HG03135 (cell line): Measurements from ENCODE around the gene DDOST.
"Not testable (repeated sequence)": the region's sequence is repeated elsewhere in the genome, so short reads cannot be mapped to it uniquely, and the experiment has no call there.

ENCODE experiments used
- ATAC-seq: cut with Tn5 transposase; IDR thresholded peaks from one replicate; pipeline ENCODE4 v1.9.1; 2021; ENCODE audit warnings: mild to moderate bottlenecking, moderate library complexity; ENCODE audit not compliant: unreplicated experiment

DDOST gene

DNA sequence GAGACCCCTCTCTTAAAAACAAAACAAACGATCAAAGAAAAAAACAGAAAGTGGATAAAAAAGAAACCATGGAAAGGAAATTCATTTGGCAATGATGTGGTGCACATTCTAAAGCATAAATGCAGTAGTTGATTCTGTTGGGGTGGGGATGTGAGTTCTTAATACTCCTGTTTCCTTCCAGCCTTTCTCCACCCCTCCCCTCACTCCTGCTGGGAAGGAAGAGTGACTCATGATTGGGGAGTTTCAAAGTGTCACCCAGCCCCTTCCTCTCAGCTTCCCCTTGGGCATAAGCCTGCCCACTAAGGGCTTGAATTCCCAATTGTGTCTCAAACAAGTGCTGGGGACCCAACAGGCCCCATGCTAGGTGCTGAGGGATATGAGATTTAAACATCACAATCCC is 34.6 kb downstream of the DDOST start:
- no peak for ATAC-seq

DNA sequence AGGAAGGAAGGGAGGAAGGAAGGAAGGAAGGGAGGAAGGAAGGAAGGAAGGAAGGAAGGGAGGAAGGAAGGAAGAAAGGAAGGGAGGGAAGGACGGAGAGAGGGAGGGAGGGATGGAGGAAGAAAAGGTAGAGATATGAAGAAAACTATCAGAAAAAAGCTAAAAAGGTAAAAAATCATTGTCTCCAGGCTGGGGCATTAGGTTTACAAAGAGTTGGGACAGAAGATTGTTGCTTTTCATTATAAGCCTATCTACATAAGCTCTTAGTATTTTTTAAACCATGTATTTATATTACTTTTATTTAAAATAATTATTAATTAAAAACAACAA is 35.1 kb downstream of the DDOST start:
- ATAC-seq: no peak

DNA sequence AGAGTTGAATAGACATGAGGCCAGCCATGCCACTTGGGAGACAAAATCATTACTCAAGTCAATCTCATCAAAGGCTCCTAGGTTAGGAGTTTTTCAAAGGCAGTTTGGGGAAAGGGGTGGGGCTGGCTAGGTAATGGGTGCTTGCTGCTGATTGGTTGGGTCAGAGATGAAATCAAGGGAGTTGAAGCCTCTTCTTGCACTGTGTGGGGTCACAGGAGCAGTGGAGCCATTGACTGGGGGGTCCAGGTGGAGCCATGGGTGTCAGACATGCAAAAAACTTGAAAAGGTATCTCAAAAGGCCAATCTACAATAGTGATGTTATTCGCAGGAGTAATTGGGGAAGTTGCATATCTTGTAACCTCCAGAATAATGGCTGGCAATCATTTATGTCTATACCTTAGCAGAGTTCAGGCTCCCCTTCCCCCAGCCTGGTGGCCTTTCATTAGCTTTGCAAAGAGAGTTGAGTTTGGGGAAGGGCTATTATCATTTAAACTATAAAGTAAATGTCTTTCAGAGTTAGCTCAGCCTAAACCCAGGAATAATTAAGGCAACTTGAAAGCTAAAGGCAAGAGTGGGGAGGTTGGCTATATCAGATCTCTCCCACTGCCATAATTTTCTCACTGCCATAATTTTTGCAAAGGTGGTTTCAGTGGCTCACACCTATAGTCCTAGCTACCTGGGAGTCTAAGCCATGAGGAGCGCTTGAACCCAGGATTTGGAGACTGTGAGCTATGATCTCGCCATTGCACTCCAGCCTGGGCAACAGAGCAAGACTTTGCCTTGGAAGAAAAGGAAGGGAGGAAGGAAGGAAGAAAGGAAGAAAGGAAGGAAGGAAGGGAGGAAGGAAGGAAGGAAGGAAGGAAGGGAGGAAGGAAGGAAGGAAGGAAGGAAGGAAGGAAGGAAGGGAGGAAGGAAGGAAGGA is 35.7 kb downstream of the DDOST start:
- no peak for ATAC-seq

DNA sequence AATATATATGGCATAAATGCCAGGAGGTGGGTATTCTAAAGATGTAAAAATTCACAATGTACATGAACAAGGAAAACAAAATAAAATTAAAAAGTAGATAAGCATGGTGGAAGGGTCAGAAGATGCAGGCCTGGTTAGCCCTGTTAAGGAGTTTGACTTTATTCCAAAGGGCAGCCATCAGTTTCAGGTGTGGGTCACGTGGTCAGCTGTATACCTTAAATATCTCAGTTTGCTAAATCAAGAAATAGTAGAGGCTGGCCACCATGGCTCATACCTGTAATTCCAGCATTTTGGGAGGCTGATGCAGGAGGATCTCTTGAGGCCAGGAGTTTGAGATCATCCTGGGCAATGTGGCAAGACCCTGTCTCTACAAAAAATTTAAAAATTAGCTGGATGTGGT is 36.5 kb downstream of the DDOST start:
- no peak for ATAC-seq

DNA sequence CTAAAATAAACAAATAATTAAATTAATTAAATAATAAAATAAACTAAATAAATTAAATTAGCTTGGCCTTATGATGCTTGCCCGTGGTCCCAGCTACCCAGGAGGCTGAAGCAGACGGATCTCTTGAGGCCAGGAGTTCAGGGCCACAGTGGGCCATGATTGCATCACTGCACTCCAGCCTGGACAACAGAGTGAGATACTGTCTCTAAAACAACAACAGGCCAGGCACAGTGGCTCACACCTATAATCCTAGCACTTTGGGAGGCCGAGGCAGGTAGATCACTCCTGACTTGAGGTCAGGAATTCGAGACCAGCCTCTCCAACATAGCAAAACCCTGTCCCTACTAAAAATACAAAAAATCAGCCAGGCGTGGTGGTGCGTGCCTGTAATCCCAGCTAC is 40.2 kb downstream of the DDOST start:
- no peak for ATAC-seq

DNA sequence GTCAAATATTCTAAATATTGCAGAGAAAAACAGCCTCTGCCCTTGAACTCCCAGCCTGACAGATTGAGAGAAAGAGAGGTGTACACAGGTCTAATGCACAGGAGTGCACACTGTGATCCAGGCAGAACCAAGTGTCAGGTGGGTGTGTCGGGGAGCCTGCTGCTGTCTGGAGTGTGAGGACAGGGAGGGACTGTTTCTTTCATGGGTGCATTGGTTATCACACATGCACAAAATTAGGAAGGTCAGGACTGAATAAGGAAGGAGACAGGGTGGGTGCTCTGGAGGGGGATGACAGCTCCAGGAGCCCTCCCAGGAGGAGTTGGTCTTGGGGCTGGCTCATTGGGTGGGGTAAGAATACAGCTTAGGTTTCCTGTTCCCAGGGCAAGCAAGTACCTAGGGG is 41.2 kb downstream of the DDOST start:
- ATAC-seq: no peak

DNA sequence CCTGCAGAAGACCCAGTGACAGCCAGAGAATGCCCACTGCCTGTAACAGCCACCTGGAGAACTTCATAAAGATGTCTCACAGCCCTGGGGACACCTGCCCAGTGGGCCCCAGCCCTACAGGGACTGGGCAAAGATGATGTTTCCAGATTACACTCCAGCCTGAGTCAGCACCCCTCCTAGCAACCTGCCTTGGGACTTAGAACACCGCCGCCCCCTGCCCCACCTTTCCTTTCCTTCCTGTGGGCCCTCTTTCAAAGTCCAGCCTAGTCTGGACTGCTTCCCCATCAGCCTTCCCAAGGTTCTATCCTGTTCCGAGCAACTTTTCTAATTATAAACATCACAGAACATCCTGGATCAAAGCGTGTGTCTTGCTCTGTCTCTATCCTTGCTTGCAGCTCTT is 42.6 kb downstream of the DDOST start:
- ATAC-seq: no peak

DNA sequence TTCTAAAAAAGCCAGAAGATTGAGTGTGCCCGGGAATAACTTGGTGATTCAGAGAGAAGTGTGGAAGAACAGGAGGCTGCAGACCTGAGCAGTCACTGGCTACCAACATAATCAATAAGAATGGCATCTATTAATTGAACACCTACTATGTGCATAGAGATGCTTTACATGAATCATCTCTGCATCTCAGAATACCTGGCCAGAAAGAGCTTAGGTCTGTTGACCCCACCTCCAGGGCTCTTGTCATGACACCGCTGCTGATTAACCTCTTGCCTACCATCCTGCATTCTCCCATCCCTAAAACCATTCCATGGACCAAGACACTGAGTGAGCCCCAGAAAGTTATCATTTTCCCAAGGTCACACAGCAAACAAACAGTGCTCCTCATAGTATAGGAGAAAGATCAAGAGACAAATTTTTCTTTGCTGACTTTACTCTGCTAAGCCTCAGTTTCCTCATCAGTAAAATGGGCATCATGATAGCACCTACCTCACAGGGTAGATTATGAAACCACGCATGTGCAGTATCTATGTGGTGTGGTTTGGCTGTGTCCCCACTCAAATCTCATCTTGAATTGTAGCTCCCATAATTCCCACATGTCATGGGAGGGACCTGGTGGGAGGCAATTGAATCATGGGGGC is 44.2 kb downstream of the DDOST start:
- no peak for ATAC-seq

DNA sequence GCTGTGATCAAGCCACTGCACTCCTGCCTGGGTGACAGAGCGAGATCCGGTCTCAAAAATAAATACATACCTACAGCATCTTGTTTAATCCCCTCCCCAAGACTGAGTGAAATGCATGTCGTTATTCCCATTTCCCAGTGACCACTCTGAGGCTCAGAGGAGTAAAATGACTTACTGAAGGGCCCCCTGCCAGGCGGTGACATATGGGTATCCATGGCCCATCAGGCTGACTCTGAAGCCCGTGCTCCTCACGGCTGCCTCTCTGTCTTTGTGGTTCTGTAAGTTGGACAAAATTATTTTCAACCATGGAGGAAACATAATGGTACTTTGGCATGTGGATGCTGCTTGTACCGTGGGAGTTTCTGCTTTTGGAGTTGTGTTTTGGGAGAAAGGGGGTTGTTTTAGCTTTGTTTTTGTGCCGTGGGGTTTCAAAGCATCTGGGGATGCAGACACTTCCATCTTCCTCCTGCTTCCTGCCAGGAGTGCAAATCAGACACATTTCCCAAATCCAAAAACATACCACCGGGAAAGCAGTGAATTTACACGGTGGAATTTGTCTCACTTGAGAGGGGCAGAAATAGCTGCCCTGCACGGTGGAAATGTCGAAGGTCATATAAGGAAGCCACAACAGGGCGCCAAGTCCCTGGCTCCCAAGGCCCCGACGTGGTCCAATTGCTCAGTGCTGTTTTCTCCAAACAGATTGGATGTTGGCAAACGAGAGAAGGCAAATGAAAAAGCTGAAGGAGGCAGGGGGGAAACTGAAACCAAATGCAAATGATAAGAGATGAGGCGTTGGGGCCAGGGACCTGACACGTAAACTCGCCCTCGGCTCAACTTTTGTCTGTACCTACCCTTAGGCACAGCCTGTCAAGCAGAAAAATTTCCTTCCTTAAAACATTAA is 45.0 kb downstream of the DDOST start:
- no peak for ATAC-seq

DNA sequence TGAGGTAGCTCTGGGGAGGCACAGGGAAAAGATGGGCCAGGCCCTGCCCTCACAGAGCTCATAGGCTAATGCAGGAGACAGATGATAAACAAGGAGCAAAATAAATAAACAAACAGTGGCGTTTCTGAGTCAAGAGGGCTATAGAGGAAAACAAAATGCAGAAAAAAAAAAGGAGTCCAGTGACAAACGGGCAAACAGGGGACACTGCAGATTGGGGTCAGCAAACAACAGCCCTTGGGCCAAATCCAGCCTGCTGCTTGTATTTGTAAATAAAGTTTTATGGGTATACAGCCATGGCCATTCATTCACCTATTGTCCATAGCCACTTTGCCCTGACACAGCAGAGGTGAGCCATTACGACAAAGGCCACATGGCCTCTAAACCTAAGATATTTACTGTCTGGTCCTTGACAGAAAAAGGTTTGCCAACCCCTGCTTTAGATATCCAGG is 47.0 kb downstream of the DDOST start:
- no peak for ATAC-seq

DNA sequence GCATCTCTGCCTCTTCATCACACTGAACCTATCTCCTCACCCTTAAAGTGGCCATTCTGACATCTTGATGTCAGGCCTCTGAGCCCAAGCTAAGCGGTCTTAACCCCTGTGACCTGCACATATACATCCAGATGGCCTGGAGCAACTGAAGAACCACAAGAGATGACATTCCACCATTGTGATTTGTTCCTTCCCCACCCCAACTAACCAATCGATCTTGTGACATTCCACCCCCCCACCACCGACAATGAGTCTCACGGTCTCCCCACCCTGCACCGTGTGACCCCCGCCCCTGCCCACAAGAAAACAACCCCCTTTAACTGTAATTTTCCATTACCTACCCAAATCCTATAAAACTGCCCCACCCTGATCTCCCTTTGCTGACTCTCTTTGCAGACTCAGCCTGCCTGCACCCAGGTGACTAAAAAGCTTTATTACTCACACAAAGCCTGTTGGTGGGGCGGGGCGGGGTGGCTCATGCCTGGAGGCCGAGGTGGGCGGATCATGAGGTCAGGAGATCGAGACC is 48.9 kb downstream of the DDOST start:
- ATAC-seq: no peak

DNA sequence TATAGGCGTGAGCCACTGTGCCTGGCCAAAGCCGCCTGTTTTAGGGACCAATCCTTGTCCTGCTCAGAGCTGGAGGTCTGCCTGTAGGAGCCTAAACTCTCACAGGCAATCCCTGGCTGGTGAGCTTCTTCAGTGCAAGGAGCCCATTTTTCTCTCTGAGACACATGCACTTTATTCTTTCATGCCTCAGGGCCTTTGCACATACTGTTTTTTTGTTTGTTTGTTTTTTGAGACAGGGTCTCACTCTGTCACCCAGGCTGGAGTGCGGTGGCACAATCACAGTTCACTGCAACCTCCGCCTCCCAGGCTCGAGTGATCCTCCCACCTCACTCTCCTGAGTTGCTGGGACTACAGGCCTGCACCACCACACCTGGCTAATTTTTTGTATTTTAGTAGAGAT is 49.5 kb downstream of the DDOST start:
- ATAC-seq: no peak

DNA sequence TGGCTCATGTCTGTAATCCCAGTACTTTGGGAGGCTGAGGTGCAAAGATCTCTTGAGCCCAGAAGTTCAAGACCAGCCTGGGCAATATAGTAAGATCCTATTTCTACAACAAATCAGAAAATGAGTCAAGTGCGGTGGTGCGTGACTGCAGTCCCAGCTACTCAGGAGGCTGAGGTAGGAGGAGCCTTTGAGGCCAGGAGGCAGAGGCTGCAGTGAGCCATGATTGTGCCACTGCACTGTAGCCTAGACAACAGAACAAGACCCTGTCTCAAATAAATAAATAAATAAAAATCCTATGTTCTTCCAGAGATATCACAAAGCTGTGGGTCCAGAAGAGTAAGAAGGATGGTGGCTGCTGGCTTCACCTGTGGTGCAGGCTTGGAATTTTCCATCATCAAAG is 50.2 kb downstream of the DDOST start:
- ATAC-seq: no peak

DNA sequence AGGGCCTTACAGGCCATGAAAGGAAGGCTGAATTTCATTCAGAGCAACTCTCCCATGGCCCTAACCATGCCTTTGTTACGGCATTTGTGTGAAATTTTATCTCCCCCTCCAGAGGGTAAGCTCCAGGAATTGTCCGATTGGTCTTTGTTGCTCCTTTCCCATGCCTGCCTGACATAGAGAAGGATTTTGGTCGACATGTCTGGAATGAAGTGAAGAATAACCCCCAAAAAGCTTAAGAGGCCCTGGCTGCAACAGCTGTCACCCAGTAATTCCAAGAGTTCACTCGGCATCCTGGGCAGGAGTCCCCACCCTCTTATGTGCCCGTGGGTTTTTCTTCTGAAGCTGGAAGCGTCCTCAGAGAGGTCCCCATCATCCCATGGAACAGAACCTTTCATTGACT is 51.6 kb downstream of the DDOST start:
- no peak for ATAC-seq

DNA sequence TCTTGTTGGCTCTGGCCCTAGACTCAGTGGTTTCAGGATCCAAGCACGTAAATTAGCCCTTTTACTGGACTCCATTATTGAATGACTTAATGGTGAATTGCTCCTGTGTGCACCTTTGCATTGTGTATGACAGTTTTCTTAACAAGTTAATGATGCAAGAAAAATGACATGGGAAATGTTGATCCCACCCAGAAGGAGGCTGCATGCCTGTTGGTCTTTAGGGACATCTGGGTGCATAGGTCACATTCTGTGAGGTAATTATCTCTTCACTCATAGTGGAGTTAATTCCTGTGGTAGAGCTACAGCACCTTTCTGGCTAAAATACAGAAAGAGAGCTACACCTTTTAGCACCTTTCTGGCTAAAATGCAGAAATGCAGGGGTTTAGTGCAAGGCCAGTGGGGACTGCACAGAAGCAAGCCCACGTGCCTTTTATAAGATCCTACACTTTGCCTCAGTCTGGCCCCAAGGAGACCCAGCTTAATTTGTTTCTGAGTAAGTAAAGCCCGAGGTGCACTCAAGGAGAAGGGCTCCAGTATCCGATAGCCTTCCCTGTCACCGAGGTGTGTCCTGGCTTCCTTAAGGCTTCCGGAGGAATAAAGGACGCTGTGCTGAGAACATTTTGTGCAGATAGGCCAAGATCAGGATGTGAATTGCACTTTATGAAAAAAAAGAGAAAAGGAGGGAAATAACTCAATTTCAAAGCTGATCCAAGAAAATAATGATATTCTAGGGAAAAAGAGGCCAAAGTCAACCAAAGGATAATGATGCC is 54.2 kb downstream of the DDOST start:
- ATAC-seq: not testable (repeated sequence)

DNA sequence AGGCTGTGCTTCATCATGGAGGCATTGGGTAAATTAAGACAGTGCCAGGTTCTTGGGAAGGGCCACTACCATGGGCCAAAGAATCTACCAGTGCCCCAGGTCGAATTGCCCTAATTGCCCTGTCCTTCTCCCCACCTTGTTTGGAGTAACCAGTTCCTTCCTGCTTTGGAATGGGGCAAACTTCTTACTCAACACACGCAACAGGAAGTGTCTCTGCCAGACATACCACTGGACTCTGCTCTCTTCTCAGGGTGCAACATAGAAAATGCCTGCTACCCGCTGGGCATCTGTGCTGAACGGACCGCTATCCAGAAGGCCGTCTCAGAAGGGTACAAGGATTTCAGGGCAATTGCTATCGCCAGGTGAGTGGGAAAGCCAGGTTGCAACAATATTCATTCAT is 56.5 kb downstream of the DDOST start:
- no peak for ATAC-seq

DNA sequence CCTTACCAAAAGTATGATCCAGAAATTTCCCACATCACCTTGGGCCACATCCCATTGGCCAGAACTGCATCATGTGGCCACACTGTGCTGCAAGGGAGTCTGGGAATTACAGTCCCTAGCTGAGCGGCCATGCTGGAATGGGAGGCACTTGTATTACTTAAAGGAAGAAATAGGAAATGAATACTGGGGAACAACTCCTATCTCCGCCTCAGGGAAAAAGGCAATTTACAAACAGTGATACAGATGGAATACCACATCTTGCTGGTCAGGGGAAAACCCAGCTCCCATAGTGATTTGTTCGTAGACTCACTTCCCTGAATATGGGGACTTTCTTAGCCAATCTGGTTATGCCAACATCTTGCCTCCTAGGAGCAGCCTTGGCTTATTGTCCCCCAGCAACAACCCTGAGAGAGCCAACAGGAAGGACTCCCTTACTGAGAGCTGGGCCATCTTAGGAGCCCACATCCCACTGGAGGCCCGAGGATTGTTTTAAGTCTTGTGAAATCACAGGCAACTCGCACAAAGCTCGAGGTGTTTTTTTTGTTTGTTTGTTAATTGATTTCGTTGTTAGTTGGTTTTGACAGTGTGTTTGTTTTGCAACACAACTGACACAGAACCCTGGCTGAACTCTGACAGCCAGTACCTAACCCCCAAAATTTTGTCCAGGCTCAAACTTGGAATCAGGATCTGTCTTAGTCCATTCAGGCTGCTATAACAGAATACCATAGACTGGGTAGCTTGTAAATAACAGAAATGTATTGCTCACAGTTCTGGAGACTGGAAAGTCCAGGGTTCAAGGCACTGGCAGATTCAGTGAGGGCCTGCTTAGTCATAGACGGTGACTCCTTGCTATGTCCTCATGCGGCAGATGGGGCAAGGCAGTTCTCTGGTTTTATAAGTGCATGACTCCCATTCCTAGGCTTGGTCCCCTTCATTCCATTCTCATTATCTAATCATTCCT is 57.4 kb downstream of the DDOST start:
- ATAC-seq: no peak

DNA sequence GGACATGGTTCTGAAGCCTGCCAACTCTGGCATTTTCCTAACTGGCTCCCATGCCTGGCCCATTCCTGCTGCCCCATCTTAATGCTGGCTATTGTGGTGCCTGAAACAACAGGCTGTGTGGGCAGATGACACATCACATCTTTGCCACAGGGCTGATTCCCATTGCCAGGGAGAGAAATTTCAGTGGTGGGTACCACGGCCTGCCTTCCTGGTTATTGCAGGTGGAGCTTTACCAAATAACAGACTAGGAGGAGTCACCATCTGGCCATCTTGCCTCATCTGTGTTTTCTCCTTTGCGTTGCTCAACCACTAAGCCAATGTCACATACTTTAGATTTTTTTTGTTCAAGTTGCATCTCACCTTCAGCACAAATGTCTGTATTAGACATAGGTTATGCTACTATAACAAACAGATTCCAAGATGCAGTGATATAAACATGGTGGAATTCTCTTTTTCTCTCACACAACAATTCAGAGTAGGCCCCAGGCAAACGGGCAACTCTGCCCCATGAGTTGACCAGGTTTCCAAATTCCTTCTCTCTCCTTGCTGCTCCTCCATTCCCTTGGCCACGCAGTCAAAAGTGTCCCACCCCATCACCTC is 58.2 kb downstream of the DDOST start:
- ATAC-seq: no peak
